Trophoblast cell (in vitro differentiated cells and primary cell): ENCODE measurements around the gene S100A9.

ENCODE experiments used
- DNase-seq, 2 donors: peaks; one replicate each; pipeline ENCODE4 v3.0.0-alpha.2; 2016
- H2AFZ ChIP-seq: 2 replicates; pipeline ENCODE4 v1.6.1; 2013; ENCODE audit warnings: low read length, moderate library complexity, mild to moderate bottlenecking; ENCODE audit not compliant: insufficient read depth, poor library complexity
- H2AK5ac ChIP-seq: 2 replicates; pipeline ENCODE4 v1.6.1; 2013; ENCODE audit warnings: mild to moderate bottlenecking, low read length
- H2BK120ac ChIP-seq: 2 replicates; pipeline ENCODE4 v1.6.1; 2013; ENCODE audit warnings: low read length, mild to moderate bottlenecking, moderate library complexity; ENCODE audit not compliant: insufficient read depth, poor library complexity
- H2BK12ac ChIP-seq: 2 replicates; pipeline ENCODE4 v1.6.1; 2013; ENCODE audit warnings: mild to moderate bottlenecking, low read length, moderate library complexity
- H2BK5ac ChIP-seq: 2 replicates; pipeline ENCODE4 v1.6.1; 2013; ENCODE audit warnings: low read length, low read depth, moderate library complexity, mild to moderate bottlenecking; ENCODE audit not compliant: poor library complexity
- H3K14ac ChIP-seq: 2 replicates; pipeline ENCODE4 v1.6.1; 2013; ENCODE audit warnings: mild to moderate bottlenecking, low read length
- H3K18ac ChIP-seq: 2 replicates; pipeline ENCODE4 v1.6.1; 2013; ENCODE audit warnings: mild to moderate bottlenecking, low read length
- H3K23ac ChIP-seq: 2 replicates; pipeline ENCODE4 v1.6.1; 2013; ENCODE audit warnings: low read length
- H3K27ac ChIP-seq: 2 replicates; pipeline ENCODE4 v1.5.1; 2013; ENCODE audit warnings: low read depth, mild to moderate bottlenecking, inconsistent platforms, low read length, moderate library complexity
- H3K27me3 ChIP-seq: 2 replicates; pipeline ENCODE4 v1.6.1; 2013; ENCODE audit warnings: inconsistent platforms, mild to moderate bottlenecking, low read length, moderate library complexity; ENCODE audit not compliant: insufficient read depth
- H3K36me3 ChIP-seq, 2 experiments: 1 replicate in 1 of 2; 2 replicates in 1 of 2; pipeline ENCODE4 v1.6.1; 2013; ENCODE audit warnings: low read length in 2 of 2, mild to moderate bottlenecking in 2 of 2, moderate library complexity in 1 of 2; ENCODE audit not compliant: insufficient read depth in 2 of 2, control insufficient read depth in 1 of 2
- H3K4ac ChIP-seq: 2 replicates; pipeline ENCODE4 v1.6.1; 2013; ENCODE audit warnings: low read depth, mild to moderate bottlenecking, low read length, moderate library complexity
- H3K4me1 ChIP-seq, 2 experiments: 1 replicate in 1 of 2; 2 replicates in 1 of 2; pipeline ENCODE4 v1.6.1; 2013; ENCODE audit warnings: low read length in 2 of 2, mild to moderate bottlenecking in 2 of 2, moderate library complexity in 1 of 2; ENCODE audit not compliant: insufficient read depth in 2 of 2, control insufficient read depth in 1 of 2
- H3K4me2 ChIP-seq: 2 replicates; pipeline ENCODE4 v1.6.1; 2013; ENCODE audit warnings: inconsistent platforms, mild to moderate bottlenecking, low read length, moderate library complexity
- H3K4me3 ChIP-seq: 2 replicates; pipeline ENCODE4 v1.5.1; 2013; ENCODE audit warnings: mild to moderate bottlenecking, low read depth, low read length, inconsistent platforms
- H3K79me1 ChIP-seq: one replicate; pipeline ENCODE4 v1.6.1; 2013; ENCODE audit warnings: low read length
- H3K79me2 ChIP-seq: 2 replicates; pipeline ENCODE4 v1.6.1; 2013; ENCODE audit warnings: low read length, mild to moderate bottlenecking; ENCODE audit not compliant: control insufficient read depth, insufficient read depth, poor library complexity
- H3K9ac ChIP-seq: 2 replicates; pipeline ENCODE4 v1.6.1; 2013; ENCODE audit warnings: mild to moderate bottlenecking, low read length
- H3K9me3 ChIP-seq: 2 replicates; pipeline ENCODE4 v1.6.1; 2013; ENCODE audit warnings: low read depth, mild to moderate bottlenecking, control low read depth, inconsistent platforms, low read length; ENCODE audit not compliant: insufficient read depth
- H4K12ac ChIP-seq: 2 replicates; pipeline ENCODE4 v1.6.1; 2013; ENCODE audit warnings: low read depth, mild to moderate bottlenecking, low read length, moderate library complexity
- H4K8ac ChIP-seq: 2 replicates; pipeline ENCODE4 v1.6.1; 2013; ENCODE audit warnings: low read depth, mild to moderate bottlenecking, low read length, moderate library complexity
- H4K91ac ChIP-seq: one replicate; pipeline ENCODE4 v1.6.1; 2013; ENCODE audit warnings: low read depth, mild to moderate bottlenecking, low read length, moderate library complexity
- WGBS: extraction: QIAGEN DNeasy Blood & Tissue Kit; methylation state at CpG from one replicate; pipeline ENCODE4 v1.1.7; 2013; ENCODE audit warnings: missing lambda C conversion rate; ENCODE audit not compliant: insufficient read length, insufficient coverage; ENCODE audit errors: extremely low coverage; 5-methylcytosine and 5-hydroxymethylcytosine counted together

Gene S100A9

DNA sequence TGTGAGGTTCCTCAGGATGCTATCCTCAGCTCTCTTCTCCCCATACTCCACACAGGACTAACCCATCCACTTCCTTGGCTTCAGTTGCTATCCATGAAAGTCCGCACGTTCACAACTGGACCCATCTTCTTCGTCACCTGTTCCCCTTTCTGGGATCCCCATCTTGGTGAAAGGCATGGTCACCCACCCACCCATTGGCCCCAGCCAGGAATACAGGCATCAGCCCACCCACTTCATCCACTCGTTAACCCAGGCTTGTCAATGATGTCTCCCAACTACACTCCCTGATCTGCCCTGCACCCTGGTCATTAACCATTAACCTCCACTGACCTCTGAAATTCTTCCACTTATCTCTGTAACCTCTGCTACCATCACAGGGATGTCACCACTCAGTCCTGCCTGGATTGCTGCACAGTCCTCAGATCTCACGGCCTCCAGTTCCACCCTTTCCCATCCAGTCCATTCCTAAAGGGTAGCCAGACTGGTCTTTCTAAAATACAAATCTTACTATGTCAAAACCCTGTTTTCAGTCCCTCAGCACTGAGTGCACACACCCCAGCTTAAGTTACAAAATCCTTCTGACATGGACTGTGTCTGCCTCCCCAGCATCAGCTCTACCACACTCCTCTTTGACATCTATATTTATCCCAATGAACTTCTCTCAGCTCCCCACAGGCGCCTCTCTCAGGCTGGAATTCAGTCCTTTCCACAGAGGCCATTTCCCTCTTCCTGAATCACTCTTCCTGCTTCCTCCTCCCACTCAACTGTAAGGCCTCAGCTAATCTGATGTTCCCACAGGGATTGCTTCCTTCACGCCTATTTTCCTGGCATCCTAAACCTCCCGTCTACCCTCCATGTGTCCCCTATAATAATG is 19.4 kb upstream of the S100A9 start:
- Histone ChIP-seq H4K12ac (no peak overlapping the region), H3K4me1 (peaks cover 12 to 27% of the 10 kb centered on the region in 2 experiments)
- DNase-seq = no peak

DNA sequence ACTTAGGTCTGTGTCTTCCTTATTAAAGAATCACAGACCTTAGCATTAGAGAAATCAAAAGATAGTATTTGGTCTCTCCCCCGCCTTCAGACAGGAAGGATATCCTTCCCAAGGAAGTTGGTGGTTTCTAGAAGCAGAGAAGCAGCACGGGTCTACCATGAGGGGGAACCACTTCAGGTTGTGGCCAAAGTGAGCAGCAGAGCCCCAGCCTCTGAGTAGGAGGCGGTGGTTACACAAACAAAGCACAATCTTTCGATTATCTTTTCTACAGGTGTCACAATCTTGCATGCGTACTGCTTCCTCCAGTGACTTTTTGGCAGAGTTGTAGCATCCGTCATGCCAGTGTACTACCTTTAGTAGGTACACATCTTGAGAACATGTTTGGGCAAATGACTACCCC is 17.9 kb upstream of the S100A9 start:
- H3K27ac ChIP-seq = no peak overlapping the region
- H3K79me1 ChIP-seq = peaks cover 5% of the 10 kb centered on the region
- no peak overlapping the region for H4K12ac ChIP-seq
- H2BK12ac ChIP-seq = no peak overlapping the region
- no peaks in the 10 kb centered on the region for H3K27me3 ChIP-seq
- no peak overlapping the region for H4K8ac ChIP-seq
- no CpG with 5 or more reads among the region's 6 CpGs for WGBS
- H3K4ac ChIP-seq = no peak overlapping the region
- no peak overlapping the region for H3K18ac ChIP-seq
- no peaks in the 10 kb centered on the region for H3K79me2 ChIP-seq
- no peak overlapping the region for H3K4me2 ChIP-seq
- H3K23ac ChIP-seq = no peak overlapping the region
- no peak overlapping the region for H4K91ac ChIP-seq
- no peak overlapping the region for H2AK5ac ChIP-seq
- no peaks in the 10 kb centered on the region for H3K36me3 ChIP-seq
- H2BK120ac ChIP-seq = no peak overlapping the region
- no peak overlapping the region for H2AFZ ChIP-seq
- peaks cover 18 to 36% of the 10 kb centered on the region in 2 experiments for H3K4me1 ChIP-seq
- H3K9me3 ChIP-seq = no peaks in the 10 kb centered on the region
- no peak overlapping the region for H2BK5ac ChIP-seq
- no peak overlapping the region for H3K9ac ChIP-seq
- H3K4me3 ChIP-seq = no peak overlapping the region
- DNase-seq = no peak
- no peak overlapping the region for H3K14ac ChIP-seq

More for the DNA sequence above, 19.4 kb upstream of the S100A9 start:
- Histone ChIP-seq H3K18ac (no peak overlapping the region), H3K27ac (peak overlapping the region; percentile 23), H2AFZ (no peak overlapping the region), H2BK12ac (no peak overlapping the region), H3K79me1 (peaks cover 5% of the 10 kb centered on the region), H3K36me3 (no peaks in the 10 kb centered on the region), H4K8ac (no peak overlapping the region), H3K9ac (no peak overlapping the region), H2BK120ac (no peak overlapping the region), H3K4me2 (no peak overlapping the region), H2BK5ac (no peak overlapping the region), H3K27me3 (no peaks in the 10 kb centered on the region), H3K14ac (no peak overlapping the region), H3K79me2 (no peaks in the 10 kb centered on the region), H3K4ac (no peak overlapping the region), H3K9me3 (no peaks in the 10 kb centered on the region), H2AK5ac (no peak overlapping the region), H3K4me3 (no peak overlapping the region), H4K91ac (no peak overlapping the region), H3K23ac (no peak overlapping the region)
- WGBS = no CpG with 5 or more reads among the region's 8 CpGs

DNA sequence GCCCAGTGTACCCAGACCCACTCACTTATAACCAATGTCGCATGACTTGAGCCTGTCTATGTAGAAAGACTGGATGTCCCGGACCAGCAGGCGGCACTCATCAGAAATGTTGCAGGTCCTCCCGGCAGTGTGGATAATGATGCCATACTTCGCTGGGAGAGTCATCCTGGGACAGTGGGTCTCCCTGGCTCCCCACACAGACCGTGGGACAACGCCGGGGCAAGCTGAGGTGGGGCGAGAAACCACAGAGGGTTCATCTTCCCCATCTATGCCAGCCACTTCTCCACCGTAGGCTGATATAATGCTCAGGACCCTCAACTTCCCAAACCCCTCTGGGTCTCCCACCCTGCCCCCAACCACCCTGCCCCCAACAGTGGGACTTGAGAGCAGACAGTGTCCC is 17.3 kb upstream of the S100A9 start:
- Histone ChIP-seq H3K36me3 (no peaks in the 10 kb centered on the region), H3K14ac (no peak overlapping the region), H2BK12ac (no peak overlapping the region), H2BK5ac (no peak overlapping the region), H3K9ac (no peak overlapping the region), H3K79me2 (no peaks in the 10 kb centered on the region), H3K79me1 (peaks cover 5% of the 10 kb centered on the region), H4K91ac (peak overlapping the region; percentile 34), H3K4me3 (no peak overlapping the region), H3K23ac (no peak overlapping the region), H4K8ac (no peak overlapping the region), H3K9me3 (no peaks in the 10 kb centered on the region), H3K4me1 (peaks cover 18 to 36% of the 10 kb centered on the region in 2 experiments), H2AK5ac (no peak overlapping the region), H3K18ac (no peak overlapping the region), H3K27ac (no peak overlapping the region), H2AFZ (no peak overlapping the region), H3K4me2 (no peak overlapping the region), H3K27me3 (no peaks in the 10 kb centered on the region), H4K12ac (no peak overlapping the region), H2BK120ac (no peak overlapping the region), H3K4ac (no peak overlapping the region)
- DNase-seq = no peak
- no CpG with 5 or more reads among the region's 10 CpGs for WGBS

DNA sequence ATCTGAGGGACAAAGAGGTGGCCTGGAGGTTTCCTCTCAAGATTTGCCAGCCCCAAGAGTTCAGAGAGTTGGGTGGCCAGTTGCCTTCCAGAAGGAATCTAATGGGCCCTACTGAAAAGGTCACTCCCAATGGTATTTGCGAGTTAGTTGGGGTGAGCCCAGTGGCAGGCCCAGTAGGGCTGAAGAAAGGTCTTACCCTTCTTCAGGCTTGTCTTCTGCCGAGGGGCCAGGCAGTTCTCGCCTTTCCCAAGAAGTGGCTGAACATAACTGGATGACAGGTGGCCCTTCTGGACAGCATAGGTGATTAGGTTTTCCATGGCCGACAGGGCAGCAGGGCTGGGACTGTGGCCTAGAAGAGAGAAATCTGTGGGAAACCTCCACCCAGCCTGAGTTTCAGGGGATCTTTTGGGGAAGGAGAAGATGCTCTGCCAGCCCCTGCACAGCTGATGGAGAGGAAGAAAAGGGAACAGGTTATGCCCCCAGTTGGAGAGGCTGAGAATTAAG is 16.2 kb upstream of the S100A9 start:
- Histone ChIP-seq H3K23ac (no peak overlapping the region), H3K18ac (peak overlapping the region; percentile 46), H2AK5ac (no peak overlapping the region), H3K36me3 (no peaks in the 10 kb centered on the region), H3K4ac (no peak overlapping the region), H3K27ac (peak overlapping the region; percentile 47), H3K4me3 (no peak overlapping the region), H3K14ac (peak overlapping the region; percentile 17), H3K9ac (no peak overlapping the region), H3K27me3 (no peaks in the 10 kb centered on the region), H3K79me2 (no peaks in the 10 kb centered on the region), H4K8ac (no peak overlapping the region), H3K4me1 (peaks cover 18 to 36% of the 10 kb centered on the region in 2 experiments), H2BK5ac (peak overlapping the region; percentile 37), H2BK120ac (peak overlapping the region; percentile 61), H3K79me1 (peaks cover 5% of the 10 kb centered on the region), H3K4me2 (no peak overlapping the region), H3K9me3 (no peaks in the 10 kb centered on the region), H2BK12ac (peak overlapping the region; percentile 11), H4K12ac (no peak overlapping the region), H4K91ac (peak overlapping the region; percentile 25), H2AFZ (no peak overlapping the region)
- WGBS = no CpG with 5 or more reads among the region's 4 CpGs
- no peak for DNase-seq
